Measurements from ENCODE around the gene ZFAND6.
A peak's percentile ranks its signal among the peaks of the same experiment; 100 is the strongest.

The ZFAND6 gene

GRCh38 chr15:80031841-80032240 is 27.6 kb upstream of the ZFAND6 start:
- Histone ChIP-seq H3K79me2 (ENCODE audit: insufficient read depth, low read depth) (no peaks in the 10 kb centered on the region), H3K4me3 (IDR thresholded peaks at IDR 0.05; ENCODE audit: insufficient read depth, low read depth, low read length) (no peak overlapping the region), H3K9ac (no peak overlapping the region), H3K4me1 (ENCODE audit: low read depth, poor library complexity, severe bottlenecking) (peaks cover 43% of the 10 kb centered on the region), H3K27ac (no peak overlapping the region), H4K20me1 (ENCODE audit: insufficient read depth) (no peaks in the 10 kb centered on the region), H3K4me2 (no peak overlapping the region), H3K27me3 (ENCODE audit: insufficient read depth, low read depth) (no peaks in the 10 kb centered on the region), H2AFZ (ENCODE audit: low read depth) (no peak overlapping the region), H3K36me3 (ENCODE audit: insufficient read depth) (no peaks in the 10 kb centered on the region)
- TF ChIP-seq CTCF (conservative IDR thresholded peaks at IDR 0.05; ENCODE audit: low read depth, low read length) = no peak

GRCh38 chr15:80034629-80035028 is 24.8 kb upstream of the ZFAND6 start:
- no peak overlapping the region for H2AFZ ChIP-seq (ENCODE audit: low read depth)
- H3K4me2 ChIP-seq = peak overlapping the region; percentile 36; the same call in 1 of the 2 replicates
- H3K27me3 ChIP-seq (ENCODE audit: insufficient read depth, low read depth) = no peaks in the 10 kb centered on the region
- peaks cover 43% of the 10 kb centered on the region for H3K4me1 ChIP-seq (ENCODE audit: low read depth, poor library complexity, severe bottlenecking)
- H3K4me3 ChIP-seq (IDR thresholded peaks at IDR 0.05; ENCODE audit: insufficient read depth, low read depth, low read length) = no peak overlapping the region
- no peak for TF ChIP-seq CTCF (conservative IDR thresholded peaks at IDR 0.05; ENCODE audit: low read depth, low read length)
- H3K9ac ChIP-seq = no peak overlapping the region
- no peaks in the 10 kb centered on the region for H3K36me3 ChIP-seq (ENCODE audit: insufficient read depth)
- H3K79me2 ChIP-seq (ENCODE audit: insufficient read depth, low read depth) = no peaks in the 10 kb centered on the region
- H4K20me1 ChIP-seq (ENCODE audit: insufficient read depth) = no peaks in the 10 kb centered on the region
- no peak overlapping the region for H3K27ac ChIP-seq

GRCh38 chr15:80036071-80036470 is 23.4 kb upstream of the ZFAND6 start:
- peaks cover 43% of the 10 kb centered on the region for H3K4me1 ChIP-seq (ENCODE audit: low read depth, poor library complexity, severe bottlenecking)
- no peaks in the 10 kb centered on the region for H3K79me2 ChIP-seq (ENCODE audit: insufficient read depth, low read depth)
- no peaks in the 10 kb centered on the region for H3K36me3 ChIP-seq (ENCODE audit: insufficient read depth)
- no peaks in the 10 kb centered on the region for H4K20me1 ChIP-seq (ENCODE audit: insufficient read depth)
- H3K9ac ChIP-seq = peak overlapping the region; percentile 6; the same call in 1 of the 2 replicates
- no peak for TF ChIP-seq CTCF (conservative IDR thresholded peaks at IDR 0.05; ENCODE audit: low read depth, low read length)
- no peak overlapping the region for H3K4me3 ChIP-seq (IDR thresholded peaks at IDR 0.05; ENCODE audit: insufficient read depth, low read depth, low read length)
- peak overlapping the region; percentile 54 for H3K27ac ChIP-seq
- peak overlapping the region; percentile 36; the same call in 1 of the 2 replicates for H3K4me2 ChIP-seq
- H2AFZ ChIP-seq (ENCODE audit: low read depth) = peak overlapping the region; percentile 2
- no peaks in the 10 kb centered on the region for H3K27me3 ChIP-seq (ENCODE audit: insufficient read depth, low read depth)

DNA sequence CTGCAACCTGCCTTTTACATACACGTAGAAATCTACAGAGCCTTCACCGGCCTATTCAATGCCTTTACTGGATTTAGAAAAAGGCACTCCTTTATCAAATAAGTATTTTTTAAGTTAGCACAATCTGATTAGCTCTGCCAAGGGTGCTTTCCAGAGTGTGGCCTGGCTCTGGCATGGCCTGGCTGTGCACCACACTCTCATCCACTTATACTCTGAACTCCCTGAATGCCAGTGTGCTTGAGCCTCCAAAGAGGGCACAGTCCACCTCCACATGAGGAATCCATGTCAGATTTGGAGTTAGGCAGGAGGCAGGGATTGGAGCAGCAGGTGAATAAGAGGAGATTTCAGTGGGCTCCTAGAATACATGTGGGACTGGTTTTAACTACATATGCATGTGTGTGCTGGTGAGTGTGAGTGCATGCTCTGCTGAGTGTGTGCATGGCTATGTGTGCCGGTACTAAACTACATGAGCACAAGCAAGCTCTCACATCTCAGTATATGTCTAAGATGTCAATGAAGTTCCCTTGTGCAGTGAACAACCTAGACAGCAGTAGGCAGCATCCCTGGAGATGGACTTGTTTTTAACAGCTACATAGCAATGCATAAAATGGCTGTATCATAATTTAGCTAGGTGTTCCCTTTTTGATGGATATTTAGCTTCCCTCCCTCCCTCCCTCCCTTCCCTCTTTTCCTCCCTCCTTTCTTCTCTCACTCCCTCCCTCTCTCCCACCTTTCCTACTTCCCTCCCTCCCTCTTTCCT is 17.8 kb upstream of the ZFAND6 start:
- H3K27me3 ChIP-seq (ENCODE audit: insufficient read depth, low read depth) = no peaks in the 10 kb centered on the region
- H3K36me3 ChIP-seq (ENCODE audit: insufficient read depth) = no peaks in the 10 kb centered on the region
- no peak overlapping the region for H2AFZ ChIP-seq (ENCODE audit: low read depth)
- no peaks in the 10 kb centered on the region for H4K20me1 ChIP-seq (ENCODE audit: insufficient read depth)
- H3K9ac ChIP-seq = no peak overlapping the region
- no peak overlapping the region for H3K27ac ChIP-seq
- H3K4me1 ChIP-seq (ENCODE audit: low read depth, poor library complexity, severe bottlenecking) = peaks cover 1% of the 10 kb centered on the region
- no peak overlapping the region for H3K4me2 ChIP-seq
- no peak overlapping the region for H3K4me3 ChIP-seq (IDR thresholded peaks at IDR 0.05; ENCODE audit: insufficient read depth, low read depth, low read length)
- TF ChIP-seq CTCF (conservative IDR thresholded peaks at IDR 0.05; ENCODE audit: low read depth, low read length) = no peak
- no peaks in the 10 kb centered on the region for H3K79me2 ChIP-seq (ENCODE audit: insufficient read depth, low read depth)

Measured in KMS-11 (cell line).